Measurements from ENCODE around the gene NBEAL2.

The NBEAL2 gene

DNA sequence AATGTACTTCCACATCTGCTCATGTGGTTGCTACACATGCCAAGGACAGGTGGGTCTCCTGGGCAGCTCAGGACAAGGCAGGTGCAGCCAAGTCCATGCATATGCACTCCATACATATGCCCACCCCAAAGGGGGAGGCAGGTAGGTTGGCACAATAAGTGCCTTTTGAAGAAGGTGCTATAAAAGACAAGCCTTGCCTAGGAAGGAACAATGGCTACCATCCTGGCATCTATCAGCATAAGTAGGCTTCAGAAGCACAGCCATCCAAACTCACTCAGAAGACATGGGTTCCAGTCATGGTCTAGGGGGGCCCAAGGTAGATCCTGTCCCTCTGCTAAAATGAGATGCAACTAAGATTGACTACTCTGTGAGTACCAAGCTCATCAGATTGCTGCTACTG is 34.6 kb downstream of the NBEAL2 start:
- no peak for TF ChIP-seq Cebpa-rat (IDR thresholded peaks at IDR 0.05)
- Histone ChIP-seq H3K27ac (peak overlapping the region in 2 of 11 experiments; percentile 9 to 34; a peak in 1 of 22 replicates), H3K4me2 (peak overlapping the region in 5 of 11 experiments; percentile 5 to 95 (median 91); a peak in 8 of 22 replicates), H3K36me3 (peaks cover 33 to 66% (median 46%) of the 10 kb centered on the region in 11 experiments; a peak in 21 of 22 replicates), H3K4me1 (peaks cover 40 to 100% (median 98%) of the 10 kb centered on the region in 10 experiments), H3K9me3 (replicated peaks in 1 of 11) (no peaks in the 10 kb centered on the region), H3K27me3 (no peaks in the 10 kb centered on the region), H3K9ac (no peak overlapping the region), H3K4me3 (no peak overlapping the region), H4K20me1 (peaks cover 0 to 43% (median 0%) of the 10 kb centered on the region in 11 experiments; a peak in 6 of 22 replicates)

DNA sequence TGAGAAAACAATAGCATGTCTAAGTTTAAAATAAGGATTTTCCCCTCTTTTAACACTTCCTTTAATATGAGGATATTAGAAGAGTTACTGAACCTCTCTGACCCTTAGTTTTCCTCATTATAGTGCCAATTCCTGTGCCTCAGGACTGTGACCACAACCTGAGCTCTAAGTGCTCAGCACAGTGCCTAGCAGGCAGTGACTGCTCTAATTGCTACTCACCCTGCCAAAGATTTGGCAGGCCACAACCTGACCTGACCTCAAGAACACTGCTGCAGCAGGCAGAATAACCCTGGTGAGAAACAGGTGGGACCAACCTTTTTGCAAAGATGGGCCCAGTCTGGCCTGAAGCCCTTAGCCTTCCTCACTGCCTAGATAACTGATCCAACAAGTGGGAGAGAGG is 35.7 kb downstream of the NBEAL2 start:
- H3K9ac ChIP-seq: peak overlapping the region in 5 of 11 experiments; percentile 1 to 42 (median 27); a peak in 7 of 22 replicates
- H3K9me3 ChIP-seq (replicated peaks in 1 of 11): no peaks in the 10 kb centered on the region
- peak overlapping the region in 10 of 11 experiments; percentile 2 to 95 (median 64); a peak in 17 of 22 replicates for H3K4me2 ChIP-seq
- no peak overlapping the region for H3K4me3 ChIP-seq
- peaks cover 44 to 100% (median 100%) of the 10 kb centered on the region in 10 experiments for H3K4me1 ChIP-seq
- peaks cover 0 to 55% (median 0%) of the 10 kb centered on the region in 11 experiments; a peak in 6 of 22 replicates for H4K20me1 ChIP-seq
- H3K27me3 ChIP-seq: no peaks in the 10 kb centered on the region
- peaks cover 44 to 78% (median 58%) of the 10 kb centered on the region in 11 experiments; a peak in 21 of 22 replicates for H3K36me3 ChIP-seq
- peak overlapping the region in 9 of 11 experiments; percentile 9 to 68 (median 50); a peak in 15 of 22 replicates for H3K27ac ChIP-seq
- no peak for TF ChIP-seq Cebpa-rat (IDR thresholded peaks at IDR 0.05)

DNA sequence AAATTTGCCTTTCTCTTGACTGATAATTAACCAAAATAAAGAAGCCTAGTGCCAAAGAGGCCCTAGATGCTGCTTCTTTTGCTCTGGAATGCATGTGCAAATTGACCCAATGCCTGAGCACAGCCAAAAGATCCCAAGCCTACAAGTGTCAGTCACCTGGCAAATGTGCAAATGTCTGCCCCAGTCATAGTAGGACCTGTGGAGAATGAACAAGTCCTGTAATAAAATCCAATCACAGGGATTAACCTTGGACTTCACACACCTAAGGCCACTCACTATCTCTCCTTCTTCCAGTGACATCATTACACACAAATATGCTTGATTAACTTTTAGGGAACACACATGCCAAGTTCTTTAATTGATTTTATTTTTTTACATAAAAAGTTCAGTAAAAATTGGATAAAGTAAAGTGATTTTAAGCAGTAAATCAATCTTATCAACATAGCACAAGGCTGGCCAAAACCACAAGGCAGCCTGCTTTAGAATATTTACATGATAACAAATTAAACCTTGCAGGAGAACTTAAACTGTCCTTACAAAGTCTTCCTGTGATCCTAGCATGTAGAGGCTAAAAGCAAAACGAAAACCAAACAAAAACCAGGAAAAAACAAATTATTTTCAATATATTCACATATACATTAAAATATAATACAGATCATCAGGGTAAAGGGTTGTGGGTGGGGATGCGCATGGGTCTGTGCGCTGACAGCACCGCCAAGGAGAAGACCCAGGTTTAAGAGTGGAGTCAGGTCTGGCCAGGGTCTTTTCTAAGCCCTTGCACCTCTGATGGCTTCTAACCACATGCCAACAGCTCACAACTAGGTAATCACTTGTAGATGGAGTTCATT is 36.8 kb downstream of the NBEAL2 start:
- peak overlapping the region in 7 of 10 experiments; percentile 27 to 57 (median 39); a peak in 11 of 20 replicates for H3K4me3 ChIP-seq

DNA sequence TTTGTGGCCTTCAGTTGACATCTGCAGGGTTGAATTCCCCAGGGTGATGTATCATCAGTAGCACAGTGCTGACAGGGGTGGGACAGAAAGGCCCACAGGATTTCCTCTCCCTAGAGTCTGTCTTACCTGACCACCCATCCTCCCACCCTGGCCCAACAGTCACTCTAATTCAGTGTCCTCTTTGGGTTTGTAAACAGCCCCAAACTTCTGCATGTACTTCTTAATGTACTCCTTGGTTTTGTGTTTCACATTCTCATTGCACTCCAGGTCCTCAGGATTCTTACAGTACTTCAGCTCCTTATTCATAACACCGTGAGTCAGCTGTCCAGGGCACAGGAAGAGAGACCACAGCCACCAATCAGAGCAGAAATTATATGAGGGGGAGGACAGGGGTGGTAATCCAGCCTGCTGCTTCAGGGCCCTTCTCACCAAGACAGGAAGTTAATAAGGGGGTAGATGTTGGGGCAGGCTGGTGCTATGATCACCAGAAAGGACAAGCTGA is 37.5 kb downstream of the NBEAL2 start:
- no peak for TF ChIP-seq Cebpa-rat (IDR thresholded peaks at IDR 0.05)
- Histone ChIP-seq H3K4me1 (peaks cover 49 to 100% (median 99%) of the 10 kb centered on the region in 10 experiments), H3K27me3 (no peaks in the 10 kb centered on the region), H3K9ac (peak overlapping the region; percentile 13 to 81 (median 74); a peak in 21 of 22 replicates), H3K9me3 (replicated peaks in 1 of 11) (no peaks in the 10 kb centered on the region), H3K4me3 (peak overlapping the region in 8 of 10 experiments; percentile 27 to 57 (median 38); a peak in 12 of 20 replicates), H3K4me2 (peak overlapping the region; percentile 65 to 95 (median 91)), H3K27ac (peak overlapping the region in 10 of 11 experiments; percentile 51 to 89 (median 86); a peak in 20 of 22 replicates), H4K20me1 (peaks cover 0 to 70% (median 0%) of the 10 kb centered on the region in 11 experiments; a peak in 6 of 22 replicates), H3K36me3 (peaks cover 56 to 96% (median 73%) of the 10 kb centered on the region in 11 experiments; a peak in 21 of 22 replicates)

More for the DNA sequence above, 36.8 kb downstream of the NBEAL2 start:
- Histone ChIP-seq H3K36me3 (peaks cover 55 to 89% (median 69%) of the 10 kb centered on the region in 11 experiments; a peak in 21 of 22 replicates), H3K4me1 (peaks cover 49 to 100% (median 99%) of the 10 kb centered on the region in 10 experiments), H3K27me3 (no peaks in the 10 kb centered on the region), H3K9ac (peak overlapping the region in 10 of 11 experiments; percentile 13 to 81 (median 74); a peak in 17 of 22 replicates), H3K27ac (peak overlapping the region in 10 of 11 experiments; percentile 51 to 89 (median 86); a peak in 20 of 22 replicates), H4K20me1 (peaks cover 0 to 63% (median 0%) of the 10 kb centered on the region in 11 experiments; a peak in 6 of 22 replicates), H3K4me2 (peak overlapping the region; percentile 65 to 95 (median 91)), H3K9me3 (replicated peaks in 1 of 11) (no peaks in the 10 kb centered on the region)
- TF ChIP-seq Cebpa-rat (IDR thresholded peaks at IDR 0.05): no peak

DNA sequence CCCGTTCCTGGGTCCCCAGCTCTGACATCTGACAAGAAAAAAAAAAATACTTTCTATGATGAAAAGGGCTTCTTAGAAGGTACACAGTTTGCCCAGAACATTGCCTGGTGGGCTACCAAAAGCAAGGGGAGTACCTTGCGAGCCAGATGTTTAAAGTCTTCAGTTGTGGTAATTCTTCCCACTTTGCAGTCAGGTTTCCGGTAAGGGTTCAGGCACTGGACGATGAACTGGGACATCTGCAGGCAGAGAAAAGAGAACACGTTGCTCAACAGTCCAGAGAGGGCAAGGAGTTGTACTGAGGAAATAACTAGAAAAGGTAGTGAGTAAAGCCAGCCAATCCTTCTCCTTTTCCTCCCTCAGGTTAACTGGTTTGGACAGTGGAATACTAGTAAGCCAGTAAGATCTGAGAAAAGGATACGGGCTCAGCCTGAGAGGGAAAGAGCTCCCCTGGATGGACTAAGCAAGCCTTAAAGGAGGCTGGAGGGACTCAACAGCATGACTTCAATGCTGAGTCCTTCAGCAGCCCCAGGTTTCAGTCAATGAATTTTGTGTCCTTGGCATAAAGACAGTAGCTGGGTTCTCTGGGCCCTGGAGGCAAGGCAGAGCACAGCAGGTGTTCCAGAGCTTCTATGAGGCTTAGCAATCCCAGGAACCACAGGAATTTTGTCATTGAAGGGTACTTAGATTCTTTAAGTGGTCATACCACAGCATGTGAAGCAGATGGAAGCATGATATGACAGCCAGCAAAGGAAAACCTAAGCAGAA is 38.2 kb downstream of the NBEAL2 start:
- Histone ChIP-seq H3K4me2 (peak overlapping the region; percentile 65 to 95 (median 91)), H3K4me3 (peak overlapping the region in 8 of 10 experiments; percentile 27 to 52 (median 38); a peak in 15 of 20 replicates), H3K27me3 (no peaks in the 10 kb centered on the region)

DNA sequence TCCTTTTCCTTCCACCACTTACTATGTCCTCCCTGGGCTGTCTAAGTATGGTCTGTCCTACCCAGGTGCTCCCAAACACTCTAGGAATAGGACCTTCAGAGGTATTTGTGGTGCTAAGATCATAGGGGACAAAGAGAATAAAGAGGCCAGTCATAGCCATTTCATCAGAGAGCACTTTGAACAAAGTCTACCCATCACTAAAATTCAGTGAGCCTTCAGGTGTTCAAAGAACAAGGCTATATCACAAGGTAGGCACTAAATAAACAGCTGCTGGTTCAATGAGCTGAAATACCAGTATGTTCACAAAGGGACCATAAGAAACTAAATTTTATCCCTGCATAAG is 38.8 kb downstream of the NBEAL2 start:
- no peak for TF ChIP-seq Cebpa-rat (IDR thresholded peaks at IDR 0.05)
- Histone ChIP-seq H4K20me1 (peaks cover 0 to 82% (median 9%) of the 10 kb centered on the region in 11 experiments; a peak in 10 of 22 replicates), H3K9me3 (replicated peaks in 1 of 11) (no peaks in the 10 kb centered on the region), H3K4me3 (peak overlapping the region in 8 of 10 experiments; percentile 27 to 52 (median 38); a peak in 13 of 20 replicates), H3K9ac (peak overlapping the region; percentile 13 to 81 (median 74); a peak in 20 of 22 replicates), H3K4me2 (peak overlapping the region; percentile 65 to 95 (median 91)), H3K36me3 (peaks cover 57 to 98% (median 74%) of the 10 kb centered on the region in 11 experiments; a peak in 21 of 22 replicates), H3K27ac (peak overlapping the region in 10 of 11 experiments; percentile 51 to 89 (median 86); a peak in 20 of 22 replicates), H3K27me3 (no peaks in the 10 kb centered on the region), H3K4me1 (peaks cover 49 to 100% (median 99%) of the 10 kb centered on the region in 10 experiments)

More for the DNA sequence above, 38.2 kb downstream of the NBEAL2 start:
- Histone ChIP-seq H3K36me3 (peaks cover 57 to 98% (median 76%) of the 10 kb centered on the region in 11 experiments; a peak in 21 of 22 replicates), H4K20me1 (peaks cover 0 to 77% (median 4%) of the 10 kb centered on the region in 11 experiments; a peak in 9 of 22 replicates), H3K9me3 (replicated peaks in 1 of 11) (no peaks in the 10 kb centered on the region), H3K9ac (peak overlapping the region; percentile 13 to 81 (median 74); a peak in 21 of 22 replicates), H3K4me1 (peaks cover 49 to 100% (median 99%) of the 10 kb centered on the region in 10 experiments), H3K27ac (peak overlapping the region in 10 of 11 experiments; percentile 51 to 89 (median 86); a peak in 20 of 22 replicates)
- peak in 5 of 11 experiments; percentile 11 to 61 (median 29); a peak in 3 of 22 replicates for TF ChIP-seq Cebpa-rat (IDR thresholded peaks at IDR 0.05)

DNA sequence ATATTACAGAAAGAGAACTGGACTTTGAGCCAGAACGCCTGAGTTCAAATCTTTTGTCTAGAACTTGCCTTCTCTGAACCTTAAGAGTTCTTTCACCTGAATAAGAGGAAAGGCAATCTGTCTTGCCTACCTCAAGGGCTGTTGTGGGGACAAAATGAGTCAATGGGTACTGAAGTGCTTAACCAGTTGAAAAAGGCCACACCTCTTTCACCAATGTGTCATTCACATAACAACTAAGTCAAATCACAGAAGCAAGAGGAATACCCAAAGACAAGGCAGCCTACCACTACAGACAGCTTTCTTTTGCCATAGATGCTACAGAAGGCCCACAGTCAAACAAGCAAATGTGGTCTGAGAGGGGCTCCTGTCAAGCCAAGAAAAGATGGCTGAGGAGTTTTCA is 39.7 kb downstream of the NBEAL2 start:
- Histone ChIP-seq H3K27me3 (no peaks in the 10 kb centered on the region), H3K36me3 (peaks cover 56 to 98% (median 67%) of the 10 kb centered on the region in 11 experiments; a peak in 21 of 22 replicates), H3K27ac (peak overlapping the region in 9 of 11 experiments; percentile 29 to 89 (median 87); a peak in 18 of 22 replicates), H3K4me1 (peaks cover 49 to 96% (median 91%) of the 10 kb centered on the region in 10 experiments), H3K4me2 (peak overlapping the region; percentile 41 to 95 (median 91); a peak in 21 of 22 replicates), H4K20me1 (peaks cover 0 to 88% (median 10%) of the 10 kb centered on the region in 11 experiments; a peak in 11 of 22 replicates), H3K4me3 (0 out of 20 replicates have a peak overlapping the region, but pooled peaks of 1 of the 10 experiments have one; percentile 26), H3K9me3 (replicated peaks in 1 of 11) (no peaks in the 10 kb centered on the region), H3K9ac (peak overlapping the region in 4 of 11 experiments; percentile 12 to 81 (median 76); a peak in 4 of 22 replicates)
- no peak for TF ChIP-seq Cebpa-rat (IDR thresholded peaks at IDR 0.05)
